ENCODE measurements around the gene CLEC3B.

CLEC3B gene

DNA sequence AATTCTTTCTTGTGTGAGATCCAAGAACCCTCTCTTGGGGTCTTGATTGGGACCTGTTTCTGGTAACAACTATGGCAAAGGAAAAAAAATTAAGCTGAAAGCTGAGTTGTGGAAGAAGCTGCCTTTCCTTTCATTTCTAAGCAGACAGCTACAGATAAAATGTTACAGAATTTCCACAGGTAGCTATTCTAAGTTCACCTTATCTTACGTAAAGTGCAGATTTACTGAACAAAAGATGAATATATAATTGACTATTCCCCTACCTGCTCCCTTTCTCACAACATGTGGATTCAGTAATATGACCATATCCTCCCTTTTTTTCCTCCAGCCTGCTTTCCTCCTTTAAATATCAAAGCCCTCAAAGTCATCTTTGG lies 36.6 kb downstream of the CLEC3B start:
- no peak overlapping the region for H3K4me3 ChIP-seq (replicated peaks; ENCODE audit: insufficient read depth, low read length)
- H3K27me3 ChIP-seq (ENCODE audit: insufficient read depth, poor library complexity, severe bottlenecking): no peaks in the 10 kb centered on the region
- no peak for DNase-seq (ENCODE audit: low read depth in 1 of 2, low spot score in 1 of 2)
- H3K27ac ChIP-seq (replicated peaks): no peak overlapping the region
- TF ChIP-seq GABPA (IDR thresholded peaks at IDR 0.05; ENCODE audit: low read depth): no peak
- no peak for TF ChIP-seq SPI1 (IDR thresholded peaks at IDR 0.05; ENCODE audit: borderline replicate concordance, low read depth)
- TF ChIP-seq, protein P1, sequence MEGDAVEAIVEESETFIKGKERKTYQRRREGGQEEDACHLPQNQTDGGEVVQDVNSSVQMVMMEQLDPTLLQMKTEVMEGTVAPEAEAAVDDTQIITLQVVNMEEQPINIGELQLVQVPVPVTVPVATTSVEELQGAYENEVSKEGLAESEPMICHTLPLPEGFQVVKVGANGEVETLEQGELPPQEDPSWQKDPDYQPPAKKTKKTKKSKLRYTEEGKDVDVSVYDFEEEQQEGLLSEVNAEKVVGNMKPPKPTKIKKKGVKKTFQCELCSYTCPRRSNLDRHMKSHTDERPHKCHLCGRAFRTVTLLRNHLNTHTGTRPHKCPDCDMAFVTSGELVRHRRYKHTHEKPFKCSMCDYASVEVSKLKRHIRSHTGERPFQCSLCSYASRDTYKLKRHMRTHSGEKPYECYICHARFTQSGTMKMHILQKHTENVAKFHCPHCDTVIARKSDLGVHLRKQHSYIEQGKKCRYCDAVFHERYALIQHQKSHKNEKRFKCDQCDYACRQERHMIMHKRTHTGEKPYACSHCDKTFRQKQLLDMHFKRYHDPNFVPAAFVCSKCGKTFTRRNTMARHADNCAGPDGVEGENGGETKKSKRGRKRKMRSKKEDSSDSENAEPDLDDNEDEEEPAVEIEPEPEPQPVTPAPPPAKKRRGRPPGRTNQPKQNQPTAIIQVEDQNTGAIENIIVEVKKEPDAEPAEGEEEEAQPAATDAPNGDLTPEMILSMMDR (IDR thresholded peaks at IDR 0.05; ENCODE audit: insufficient read depth, low read length): no peak
- TF ChIP-seq, protein P2, sequence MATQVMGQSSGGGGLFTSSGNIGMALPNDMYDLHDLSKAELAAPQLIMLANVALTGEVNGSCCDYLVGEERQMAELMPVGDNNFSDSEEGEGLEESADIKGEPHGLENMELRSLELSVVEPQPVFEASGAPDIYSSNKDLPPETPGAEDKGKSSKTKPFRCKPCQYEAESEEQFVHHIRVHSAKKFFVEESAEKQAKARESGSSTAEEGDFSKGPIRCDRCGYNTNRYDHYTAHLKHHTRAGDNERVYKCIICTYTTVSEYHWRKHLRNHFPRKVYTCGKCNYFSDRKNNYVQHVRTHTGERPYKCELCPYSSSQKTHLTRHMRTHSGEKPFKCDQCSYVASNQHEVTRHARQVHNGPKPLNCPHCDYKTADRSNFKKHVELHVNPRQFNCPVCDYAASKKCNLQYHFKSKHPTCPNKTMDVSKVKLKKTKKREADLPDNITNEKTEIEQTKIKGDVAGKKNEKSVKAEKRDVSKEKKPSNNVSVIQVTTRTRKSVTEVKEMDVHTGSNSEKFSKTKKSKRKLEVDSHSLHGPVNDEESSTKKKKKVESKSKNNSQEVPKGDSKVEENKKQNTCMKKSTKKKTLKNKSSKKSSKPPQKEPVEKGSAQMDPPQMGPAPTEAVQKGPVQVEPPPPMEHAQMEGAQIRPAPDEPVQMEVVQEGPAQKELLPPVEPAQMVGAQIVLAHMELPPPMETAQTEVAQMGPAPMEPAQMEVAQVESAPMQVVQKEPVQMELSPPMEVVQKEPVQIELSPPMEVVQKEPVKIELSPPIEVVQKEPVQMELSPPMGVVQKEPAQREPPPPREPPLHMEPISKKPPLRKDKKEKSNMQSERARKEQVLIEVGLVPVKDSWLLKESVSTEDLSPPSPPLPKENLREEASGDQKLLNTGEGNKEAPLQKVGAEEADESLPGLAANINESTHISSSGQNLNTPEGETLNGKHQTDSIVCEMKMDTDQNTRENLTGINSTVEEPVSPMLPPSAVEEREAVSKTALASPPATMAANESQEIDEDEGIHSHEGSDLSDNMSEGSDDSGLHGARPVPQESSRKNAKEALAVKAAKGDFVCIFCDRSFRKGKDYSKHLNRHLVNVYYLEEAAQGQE (IDR thresholded peaks at IDR 0.05; ENCODE audit: insufficient replicate concordance, low read depth): no peak
- TF ChIP-seq POLR2AphosphoS5 (IDR thresholded peaks at IDR 0.05; ENCODE audit: low read depth): no peak

- Histone ChIP-seq H3K27ac (replicated peaks) (peak overlapping the region; percentile 23), H3K27me3 (ENCODE audit: insufficient read depth, poor library complexity, severe bottlenecking) (no peaks in the 10 kb centered on the region), H3K4me3 (replicated peaks; ENCODE audit: insufficient read depth, low read length) (no peak overlapping the region)
- no peak for TF ChIP-seq POLR2AphosphoS5 (IDR thresholded peaks at IDR 0.05; ENCODE audit: low read depth)
- TF ChIP-seq GABPA (IDR thresholded peaks at IDR 0.05; ENCODE audit: low read depth): 0 out of 2 replicates have a peak, but pooled peaks have one; percentile 0
- TF ChIP-seq SPI1 (IDR thresholded peaks at IDR 0.05; ENCODE audit: borderline replicate concordance, low read depth): peak; percentile 93
- peak in 1 of 2 experiments; percentile 55 for DNase-seq (ENCODE audit: low read depth in 1 of 2, low spot score in 1 of 2)
Measured at GRCh38 chr3:45064512-45065372, 38.6 kb downstream of the CLEC3B start.

DNA sequence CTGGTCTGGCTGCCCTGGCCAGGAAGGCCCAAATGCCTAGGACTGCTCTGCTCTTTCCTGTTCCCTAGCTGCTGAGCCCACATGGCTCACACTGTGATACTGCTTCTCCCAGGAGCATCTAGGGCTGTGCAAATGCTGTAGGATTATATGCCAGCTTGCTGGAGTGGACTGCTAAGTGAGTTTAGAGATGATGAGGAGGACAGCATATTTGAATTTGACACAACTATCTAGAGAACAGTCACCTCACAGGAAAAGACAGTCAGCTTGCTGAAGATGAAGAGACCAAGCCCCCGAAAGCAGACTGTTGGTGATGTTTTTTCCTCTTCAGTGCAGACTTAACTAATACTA lies 39.2 kb downstream of the CLEC3B start:
- no peaks in the 10 kb centered on the region for H3K27me3 ChIP-seq (ENCODE audit: insufficient read depth, poor library complexity, severe bottlenecking)
- H3K27ac ChIP-seq (replicated peaks): peak overlapping the region; percentile 18; the same call in 1 of the 2 replicates
- TF ChIP-seq SPI1 (IDR thresholded peaks at IDR 0.05; ENCODE audit: borderline replicate concordance, low read depth): no peak
- no peak for TF ChIP-seq GABPA (IDR thresholded peaks at IDR 0.05; ENCODE audit: low read depth)
- no peak for TF ChIP-seq POLR2AphosphoS5 (IDR thresholded peaks at IDR 0.05; ENCODE audit: low read depth)
- TF ChIP-seq, protein P2 (IDR thresholded peaks at IDR 0.05; ENCODE audit: insufficient replicate concordance, low read depth): no peak

GRCh38 chr3:45066109-45066801 lies 40.2 kb downstream of the CLEC3B start:
- TF ChIP-seq POLR2AphosphoS5 (IDR thresholded peaks at IDR 0.05; ENCODE audit: low read depth) (no peak), GABPA (IDR thresholded peaks at IDR 0.05; ENCODE audit: low read depth) (no peak), SPI1 (IDR thresholded peaks at IDR 0.05; ENCODE audit: borderline replicate concordance, low read depth) (no peak)
- TF ChIP-seq, protein P1 (IDR thresholded peaks at IDR 0.05; ENCODE audit: insufficient read depth, low read length): no peak
- TF ChIP-seq, protein P2 (IDR thresholded peaks at IDR 0.05; ENCODE audit: insufficient replicate concordance, low read depth): no peak
- no peak for DNase-seq (ENCODE audit: low read depth in 1 of 2, low spot score in 1 of 2)
- Histone ChIP-seq H3K27me3 (ENCODE audit: insufficient read depth, poor library complexity, severe bottlenecking) (no peaks in the 10 kb centered on the region), H3K4me3 (replicated peaks; ENCODE audit: insufficient read depth, low read length) (no peak overlapping the region), H3K27ac (replicated peaks) (no peak overlapping the region; the same call in 1 of the 2 replicates)

More for the DNA sequence above, 39.2 kb downstream of the CLEC3B start:
- H3K4me3 ChIP-seq (replicated peaks; ENCODE audit: insufficient read depth, low read length): no peak overlapping the region
- DNase-seq (ENCODE audit: low read depth in 1 of 2, low spot score in 1 of 2): no peak
